GM12892 (cell line): ENCODE measurements around the gene GLCE.

Source experiments
- DNase-seq: peaks from one replicate; pipeline ENCODE4 v3.0.0; 2011; ENCODE audit not compliant: insufficient read length
- FAIRE-seq: peaks from 2 replicates; lab custom pipeline; 2011; peaks lifted over from hg19 to GRCh38; lab: Jason Lieb, UNC
- POLR2A ChIP-seq: IDR thresholded peaks from 2 replicates; pipeline ENCODE4 v1.6.1; 2011; ENCODE audit warnings: low read depth, low read length, control low read depth
- POLR2AphosphoS5 ChIP-seq: IDR thresholded peaks from 2 replicates; pipeline ENCODE4 v1.6.1; 2011; ENCODE audit warnings: low read depth, low read length, control low read depth
- TAF1 ChIP-seq: IDR thresholded peaks from 2 replicates; pipeline ENCODE4 v1.6.1; 2011; ENCODE audit warnings: low read depth, mild to moderate bottlenecking, control low read depth, low read length, borderline replicate concordance

GLCE gene

GRCh38 chr15:69141286-69141701 lies 19.1 kb upstream of the GLCE start:
- DNase-seq (no peak), FAIRE-seq (no peak)
- TF ChIP-seq POLR2AphosphoS5 (no peak), TAF1 (no peak), POLR2A (no peak)

- DNase-seq = no peak
- TF ChIP-seq POLR2A = no peak
- no peak for TF ChIP-seq POLR2AphosphoS5
- TF ChIP-seq TAF1 = no peak
- FAIRE-seq = no peak
Measured at GRCh38 chr15:69141833-69142232, 18.6 kb upstream of the GLCE start.

- DNase-seq = no peak
- TF ChIP-seq POLR2AphosphoS5 (no peak), POLR2A (no peak), TAF1 (no peak)
- no peak for FAIRE-seq
Measured at GRCh38 chr15:69143756-69144436, 16.5 kb upstream of the GLCE start.

- TF ChIP-seq POLR2AphosphoS5 (no peak), TAF1 (no peak), POLR2A (no peak)
- DNase-seq (no peak), FAIRE-seq (no peak)
Measured at GRCh38 chr15:69144530-69144929, 15.9 kb upstream of the GLCE start.

DNA sequence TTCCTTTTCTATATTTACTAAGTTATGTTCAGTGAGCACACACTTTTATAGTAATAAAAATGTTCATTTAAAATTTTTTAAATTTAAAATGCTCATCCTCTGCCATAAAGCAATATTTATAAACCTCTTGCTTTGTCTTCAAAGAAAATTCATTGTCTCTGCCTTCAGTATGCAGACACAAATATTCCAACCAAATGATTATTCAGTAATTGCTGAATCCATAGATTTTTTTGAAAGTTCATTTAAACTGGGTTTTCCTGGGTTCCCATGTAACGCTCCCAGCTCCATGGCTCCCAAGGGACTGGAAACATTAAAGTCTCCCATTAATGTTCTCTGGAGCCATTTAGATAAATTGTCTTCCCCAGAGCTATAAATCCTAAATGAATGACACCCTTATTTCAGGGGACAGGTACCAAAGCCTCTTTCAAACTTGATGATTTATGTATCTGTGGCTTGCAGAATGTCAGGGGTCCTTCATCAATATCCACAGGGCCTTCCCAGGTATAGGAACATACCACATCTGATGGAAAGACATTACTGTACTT lies 15.2 kb upstream of the GLCE start:
- DNase-seq = no peak
- FAIRE-seq = no peak
- TF ChIP-seq POLR2A = no peak
- no peak for TF ChIP-seq POLR2AphosphoS5

GRCh38 chr15:69145694-69146492 lies 14.5 kb upstream of the GLCE start:
- TF ChIP-seq TAF1 = no peak
- TF ChIP-seq POLR2A = no peak
- TF ChIP-seq POLR2AphosphoS5 = no peak
- DNase-seq (no peak), FAIRE-seq (no peak)

- FAIRE-seq (no peak), DNase-seq (no peak)
- TF ChIP-seq POLR2A (no peak), TAF1 (no peak), POLR2AphosphoS5 (no peak)
Measured at GRCh38 chr15:69146724-69147435, 13.6 kb upstream of the GLCE start.

GRCh38 chr15:69148465-69148864 lies 12.0 kb upstream of the GLCE start:
- DNase-seq = no peak
- no peak for FAIRE-seq
- TF ChIP-seq TAF1 (no peak), POLR2A (no peak), POLR2AphosphoS5 (no peak)

- FAIRE-seq (no peak), DNase-seq (no peak)
- TF ChIP-seq POLR2A = no peak
- TF ChIP-seq TAF1 = no peak
- no peak for TF ChIP-seq POLR2AphosphoS5
Measured at GRCh38 chr15:69149163-69149562, 11.3 kb upstream of the GLCE start.

GRCh38 chr15:69149803-69150202 lies 10.6 kb upstream of the GLCE start:
- FAIRE-seq = no peak
- TF ChIP-seq POLR2AphosphoS5 (no peak), TAF1 (no peak), POLR2A (no peak)
- DNase-seq = no peak

GRCh38 chr15:69150336-69150735 lies 10.1 kb upstream of the GLCE start:
- DNase-seq (no peak), FAIRE-seq (no peak)
- no peak for TF ChIP-seq POLR2A
- TF ChIP-seq TAF1 = no peak
- TF ChIP-seq POLR2AphosphoS5 = no peak

DNA sequence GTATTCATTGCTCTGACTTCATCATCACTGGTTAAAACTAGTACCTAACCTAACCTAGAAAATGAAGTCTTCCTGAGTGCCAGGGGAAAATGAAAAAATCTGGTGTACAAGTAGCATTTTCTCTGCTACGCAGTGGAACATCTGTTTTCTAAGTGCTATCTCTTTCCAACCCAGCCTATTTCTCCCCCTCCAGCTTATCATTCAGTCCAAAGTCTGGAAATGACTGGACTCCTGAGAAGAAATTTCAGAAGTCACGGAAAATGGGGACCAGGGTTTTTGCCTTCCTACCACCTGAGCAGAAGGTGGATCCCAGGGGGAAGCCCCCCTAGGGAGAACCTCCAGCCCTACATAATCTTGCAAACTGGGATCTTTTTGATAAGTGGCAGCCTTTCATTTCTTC lies 9.6 kb upstream of the GLCE start:
- DNase-seq (no peak), FAIRE-seq (no peak)
- TF ChIP-seq POLR2A = no peak
- no peak for TF ChIP-seq TAF1
